Activated CD8-positive, alpha-beta memory T cell treated with anti-CD3 and anti-CD28 coated beads for 4 hours (primary cell): ENCODE data around the gene ZNF787.
"Not testable (repeated sequence)": the region's sequence is repeated elsewhere in the genome, so short reads cannot be mapped to it uniquely, and the experiment has no call there.

Experiments used
- DNase-seq, 2 donors: peaks; one replicate each; pipeline ENCODE4 v3.0.0-alpha.2; 2020; ENCODE audit warnings: low read depth in 2 of 2

ZNF787 gene

GRCh38 chr19:56105831-56106396, 15.2 kb downstream of the ZNF787 start:
- not testable (repeated sequence) for DNase-seq

GRCh38 chr19:56105090-56105701, 15.9 kb downstream of the ZNF787 start:
- DNase-seq, result no peak

GRCh38 chr19:56104423-56104822, 16.7 kb downstream of the ZNF787 start:
- no peak for DNase-seq

GRCh38 chr19:56103027-56103614, 18.0 kb downstream of the ZNF787 start:
- DNase-seq, result no peak

GRCh38 chr19:56101746-56102535, 19.2 kb downstream of the ZNF787 start:
- no peak for DNase-seq

- no peak for DNase-seq
Measured at GRCh38 chr19:56101095-56101494, 20.0 kb downstream of the ZNF787 start.

- DNase-seq, result no peak
Measured at GRCh38 chr19:56099638-56100539, 21.2 kb downstream of the ZNF787 start.

- no peak for DNase-seq
Measured at GRCh38 chr19:56098731-56099568, 22.1 kb downstream of the ZNF787 start.

GRCh38 chr19:56098237-56098636, 22.9 kb downstream of the ZNF787 start:
- DNase-seq, result not testable (repeated sequence)

GRCh38 chr19:56097776-56098175, 23.3 kb downstream of the ZNF787 start:
- DNase-seq, result no peak

- DNase-seq, result no peak
Measured at GRCh38 chr19:56097306-56097705, 23.8 kb downstream of the ZNF787 start.

- no peak for DNase-seq
Measured at GRCh38 chr19:56096665-56097064, 24.4 kb downstream of the ZNF787 start.

GRCh38 chr19:56094449-56094848, 26.6 kb downstream of the ZNF787 start:
- no peak for DNase-seq

- DNase-seq, result no peak
Measured at GRCh38 chr19:56092685-56093631, 28.1 kb downstream of the ZNF787 start.

- DNase-seq, result no peak
Measured at GRCh38 chr19:56091751-56092546, 29.1 kb downstream of the ZNF787 start.

- no peak for DNase-seq
Measured at GRCh38 chr19:56091066-56091490, 30.0 kb downstream of the ZNF787 start.

- DNase-seq, result no peak
Measured at GRCh38 chr19:56089344-56089743, 31.8 kb downstream of the ZNF787 start.

GRCh38 chr19:56088497-56089215, 32.4 kb downstream of the ZNF787 start:
- DNase-seq, result no peak
